NCI-H2171 treated with DMSO at 0.1 percent for 48 hours (cell line): Measurements from ENCODE around the gene ATXN7.

Experiments
- DNase-seq: peaks from one replicate; lab custom pipeline; 2025; lab: John Stamatoyannopoulos, UW

The ATXN7 gene

DNA sequence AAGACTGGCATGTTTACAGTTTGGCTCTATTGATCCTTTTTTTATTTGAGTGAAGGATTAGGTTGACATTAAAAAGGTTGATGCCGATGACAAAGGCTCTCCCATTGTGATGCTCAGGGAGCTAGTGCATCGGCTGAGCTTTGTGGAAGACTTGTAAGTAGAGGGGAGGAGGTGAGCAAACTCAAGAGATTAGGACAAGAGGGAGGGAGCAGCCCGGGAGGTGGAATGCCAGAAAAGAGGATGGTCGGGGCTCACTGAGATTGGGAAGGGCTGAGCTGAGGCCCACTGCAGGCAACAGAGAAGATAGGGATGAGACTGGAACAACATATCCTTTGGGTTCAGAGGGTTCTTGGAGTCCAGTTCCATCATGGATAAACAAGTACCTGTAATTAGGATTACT is 186.2 kb downstream of the ATXN7 start:
- no peak for DNase-seq
